ENCODE results near the gene CDIPT.

DNA sequence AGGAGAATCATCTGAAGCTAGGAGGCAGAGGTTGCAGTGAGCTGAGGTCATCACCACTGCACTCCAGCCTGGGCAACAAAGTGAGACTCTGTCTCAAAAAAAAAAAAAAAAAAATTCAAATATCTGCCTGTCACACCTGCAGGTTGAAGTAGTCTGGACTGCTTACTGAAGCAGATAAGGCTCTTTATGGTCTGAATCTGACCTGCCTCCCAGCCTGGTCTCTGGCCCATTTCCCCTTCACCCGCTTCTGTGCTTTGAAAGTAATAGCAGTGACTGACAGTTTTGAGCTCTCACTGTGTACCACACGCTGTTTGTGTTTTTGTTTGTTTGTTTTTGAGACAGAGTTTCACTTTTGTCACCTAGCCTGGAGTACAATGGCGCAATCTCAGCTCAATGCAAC is 30.5 kb upstream of the CDIPT start:
- TF ChIP-seq CTCF (IDR thresholded peaks at IDR 0.05), result no peak
- TF ChIP-seq POLR2A (IDR thresholded peaks at IDR 0.05), result no peak
